ENCODE measurements around the gene USP17L26.
"Not testable (repeated sequence)": the region's sequence is repeated elsewhere in the genome, so short reads cannot be mapped to it uniquely, and the experiment has no call there.

USP17L26 gene

GRCh38 chr4:9334358-9334757, at the start of gene USP17L26:
Gene USP17L26, plus strand, starts transcription at chr4:9334658. Its CDS starts 0 bp downstream, at chr4:9334658.
- not testable (repeated sequence) for DNase-seq (ENCODE audit: low spot score)

- DNase-seq (ENCODE audit: low spot score): not testable (repeated sequence)
These were observed 10.3 kb upstream of the USP17L26 start for GRCh38 chr4:9324191-9324590.

- not testable (repeated sequence) for DNase-seq (ENCODE audit: low spot score)
These were observed 9.6 kb upstream of the USP17L26 start, which contains the start of gene USP17L24 for GRCh38 chr4:9324865-9325264. Gene USP17L24, plus strand, starts transcription at chr4:9325165. Its CDS starts 0 bp downstream, at chr4:9325165.

GRCh38 chr4:9329611-9330010, 4.8 kb upstream of the USP17L26 start, which contains the start of gene USP17L25:
Gene USP17L25, plus strand, starts transcription at chr4:9329911. Its CDS starts 0 bp downstream, at chr4:9329911.
- DNase-seq (ENCODE audit: low spot score): not testable (repeated sequence)

- DNase-seq (ENCODE audit: low spot score): not testable (repeated sequence)
These were observed 4.6 kb downstream of the USP17L26 start, which contains the start of gene USP17L5 for GRCh38 chr4:9339103-9339502. Gene USP17L5, plus strand, starts transcription at chr4:9339403. Its CDS starts 0 bp downstream, at chr4:9339403.

GRCh38 chr4:9343848-9344247, 9.4 kb downstream of the USP17L26 start, which contains the start of gene USP17L27:
Gene USP17L27, plus strand, starts transcription at chr4:9344148. Its CDS starts 0 bp downstream, at chr4:9344148.
- not testable (repeated sequence) for DNase-seq (ENCODE audit: low spot score)

- DNase-seq (ENCODE audit: low spot score): not testable (repeated sequence)
These were observed 14.1 kb downstream of the USP17L26 start, which contains the start of gene USP17L28 for GRCh38 chr4:9348593-9348992. Gene USP17L28, plus strand, starts transcription at chr4:9348893. Its CDS starts 0 bp downstream, at chr4:9348893.

- not testable (repeated sequence) for DNase-seq (ENCODE audit: low spot score)
These were observed 16.4 kb downstream of the USP17L26 start for GRCh38 chr4:9350866-9351265.

- not testable (repeated sequence) for DNase-seq (ENCODE audit: low spot score)
These were observed 18.9 kb downstream of the USP17L26 start, which contains the start of gene USP17L29 for GRCh38 chr4:9353338-9353737. Gene USP17L29, plus strand, starts transcription at chr4:9353638. Its CDS starts 0 bp downstream, at chr4:9353638.

GRCh38 chr4:9362829-9363228, 28.4 kb downstream of the USP17L26 start, which contains the start of gene USP17L30:
Gene USP17L30, plus strand, starts transcription at chr4:9363129. Its CDS starts 0 bp downstream, at chr4:9363129.
- DNase-seq (ENCODE audit: low spot score): not testable (repeated sequence)

- not testable (repeated sequence) for DNase-seq (ENCODE audit: low spot score)
These were observed 45.4 kb downstream of the USP17L26 start for GRCh38 chr4:9379881-9380280.

GRCh38 chr4:9381012-9381534, 46.6 kb downstream of the USP17L26 start:
- DNase-seq (ENCODE audit: low spot score): not testable (repeated sequence)

GRCh38 chr4:9384126-9384525, 49.7 kb downstream of the USP17L26 start:
- no peak for DNase-seq (ENCODE audit: low spot score)
